Spleen (tissue), 11 donors: Measurements from ENCODE around the gene MYDGF. TPM values are rescaled to one million over a fixed set of nuclear protein-coding genes. Genes with fewer than 3 reads are reported as not detected.

ENCODE experiments used
- DNase-seq: peaks from one replicate; pipeline ENCODE4 v3.0.0-alpha.2; 2020
- H3K27ac ChIP-seq, 8 donors: fragments of 200-600 bp; sonication (generic) in 7 of 8; 1 replicate in 4 of 8; 2 replicates in 4 of 8; pipeline versions ENCODE4 v1.5.0 to v1.8.0; 2016 to 2021; ENCODE audit warnings: inconsistent platforms in 4 of 8, mild to moderate bottlenecking in 4 of 8, moderate library complexity in 1 of 8
- H3K27me3 ChIP-seq, 7 donors: fragments of 200-600 bp; sonication (generic) in 6 of 7; replicated peaks in 1 of 7; 1 replicate in 4 of 7; 2 replicates in 3 of 7; pipeline versions ENCODE4 v1.5.0 to v1.8.0; 2016 to 2021; ENCODE audit warnings: inconsistent platforms in 3 of 7, mild to moderate bottlenecking in 1 of 7
- H3K36me3 ChIP-seq, 6 donors: fragments of 200-600 bp; sonication (generic) in 5 of 6; 1 replicate in 4 of 6; 2 replicates in 2 of 6; pipeline versions ENCODE4 v1.5.0 to v1.8.0; 2016 to 2021; ENCODE audit warnings: inconsistent platforms in 2 of 6
- H3K4me1 ChIP-seq, 6 donors: fragments of 200-600 bp; sonication (generic) in 5 of 6; 1 replicate in 3 of 6; 2 replicates in 3 of 6; pipeline versions ENCODE4 v1.5.0 to v1.8.0; 2016 to 2021; ENCODE audit warnings: inconsistent platforms in 3 of 6
- H3K4me3 ChIP-seq, 8 donors: fragments of 200-600 bp; sonication (generic) in 7 of 8; 1 replicate in 4 of 8; 2 replicates in 4 of 8; pipeline versions ENCODE4 v1.5.0 to v1.8.0; 2016 to 2021; ENCODE audit warnings: inconsistent platforms in 4 of 8, mild to moderate bottlenecking in 4 of 8, moderate library complexity in 2 of 8
- H3K9me3 ChIP-seq, 8 donors: fragments of 200-600 bp; sonication (generic) in 7 of 8; 1 replicate in 4 of 8; 2 replicates in 4 of 8; pipeline versions ENCODE4 v1.5.0 to v1.8.0; 2016 to 2021; ENCODE audit warnings: inconsistent platforms in 4 of 8
- CTCF ChIP-seq, 11 experiments: fragments of 200-600 bp in 7 of 11; fragments of 450-650 bp in 4 of 11; sonication (generic) in 4 of 11; IDR thresholded peaks in 8 of 11; conservative IDR thresholded peaks in 3 of 11; 1 replicate in 7 of 11; 2 replicates in 4 of 11; pipeline versions ENCODE4 v1.4.0 to v1.8.0; 2016 to 2021; ENCODE audit warnings: antibody characterized with exemption in 11 of 11, inconsistent platforms in 4 of 11, mild to moderate bottlenecking in 1 of 11
- POLR2A ChIP-seq, 3 donors: fragments of 450-650 bp; IDR thresholded peaks; one replicate each; pipeline ENCODE4 v1.5.1; 2017; ENCODE audit warnings: antibody characterized with exemption in 3 of 3, mild to moderate bottlenecking in 1 of 3
- POLR2AphosphoS5 ChIP-seq, 3 donors: sonication (generic); formaldehyde crosslinking; IDR thresholded peaks; one replicate each; pipeline ENCODE4 v1.5.1; 2017; ENCODE audit warnings: antibody characterized with exemption in 3 of 3
- WGBS, 5 donors: extraction: QIAGEN DNeasy Blood & Tissue Kit in 3 of 5; methylation state at CpG; one replicate each; pipeline versions ENCODE4 v1.1.5 to v1.1.7; 2013 to 2018; 5-methylcytosine and 5-hydroxymethylcytosine counted together
- intact Hi-C: fragments of 100-400 bp; cut with DNase I; formaldehyde crosslinking; loops from one replicate; pipeline ENCODE4 v1.15.0; 2023; ENCODE audit warnings: low total_unique reads
- polyA plus RNA-seq, 3 donors: library from polyadenylated mRNA; stranded (reverse); fragments of 200-250 nt; gene quantifications; one replicate each; pipeline ENCODE4 v1.2.1, GENCODE V29; 2013
- total RNA-seq, 7 donors: library from RNA; depleted of rRNA in 3 of 7; stranded (reverse); fragments of >200 nt in 3 of 7; fragmentation: NEBNext Ultra II Directional in 4 of 7; extraction: Animal tissue kit (Norgen Biotek cat#: 25700) in 4 of 7; gene quantifications; one replicate each; pipeline versions ENCODE4 v1.1.0 to v1.2.1, GENCODE V29; 2016 to 2021
- donor health status: healthy with polysubstance abuse.
- donor health status: DM: no; HTN: no; CAD: no; lungs with moderate emphysema.
- donor health status: DM: no; HTN: no; CAD: no.
- donor health status: Bipolar disorder and iron deficiency.
- donor health status: healthy.
- donor health status: DM: no; HTN: no; CAD: no.
- donor health status: DM: yes; HTN: yes; CAD: no.

The MYDGF gene
- total and polyA plus RNA-seq, 10 donors: 39.0 to 100 (median 64.4) TPM

GRCh38 chr19:4660181-4660791 is 9.9 kb downstream of the MYDGF start:
- TF ChIP-seq POLR2AphosphoS5 (IDR thresholded peaks at IDR 0.05) (peak in 2 of 3 donors; percentile 32 to 55), POLR2A (IDR thresholded peaks at IDR 0.05) (no peak), CTCF (IDR thresholded peaks at IDR 0.05 in 8 of 11, conservative IDR thresholded peaks at IDR 0.05 in 3 of 11) (peak in 10 of 11 experiments; percentile 3 to 40 (median 30))
- WGBS, 5 donors: 74 to 87% (median 81%) methylated on average over 14 to 15 of the region's 15 CpGs
- no peak for DNase-seq
- H3K4me1 ChIP-seq: peaks cover 0 to 64% (median 4%) of the 10 kb centered on the region in 6 donors
- intact Hi-C loops: no loop called here
- peaks cover 0 to 5% (median 0%) of the 10 kb centered on the region in 8 donors for H3K9me3 ChIP-seq
- peak overlapping the region in 1 of 8 donors; percentile 38 for H3K27ac ChIP-seq
- H3K36me3 ChIP-seq: peaks cover 0 to 99% (median 81%) of the 10 kb centered on the region in 6 donors
- H3K4me3 ChIP-seq: no peak overlapping the region
- no peaks in the 10 kb centered on the region for H3K27me3 ChIP-seq

GRCh38 chr19:4657835-4658234 is 12.3 kb downstream of the MYDGF start:
- TF ChIP-seq POLR2AphosphoS5 (IDR thresholded peaks at IDR 0.05): peak in 1 of 3 donors; percentile 6
- TF ChIP-seq CTCF (IDR thresholded peaks at IDR 0.05 in 8 of 11, conservative IDR thresholded peaks at IDR 0.05 in 3 of 11): no peak
- peaks cover 0 to 5% (median 0%) of the 10 kb centered on the region in 8 donors for H3K9me3 ChIP-seq
- DNase-seq: no peak
- intact Hi-C loops: no loop called here
- H3K4me3 ChIP-seq: no peak overlapping the region
- no peaks in the 10 kb centered on the region for H3K27me3 ChIP-seq
- H3K36me3 ChIP-seq: peaks cover 0 to 100% (median 79%) of the 10 kb centered on the region in 6 donors
- H3K27ac ChIP-seq: peak overlapping the region in 3 of 8 donors; percentile 0 to 38 (median 21)
- H3K4me1 ChIP-seq: peaks cover 0 to 64% (median 14%) of the 10 kb centered on the region in 6 donors
- WGBS, 5 donors: 90 to 100% (median 90%) methylated on average over 3 to 8 of the region's 8 CpGs

GRCh38 chr19:4657262-4657661 is 12.9 kb downstream of the MYDGF start:
- no peak for DNase-seq
- WGBS, 5 donors: 68 to 80% (median 72%) methylated on average over 14 of the region's 14 CpGs
- Histone ChIP-seq H3K9me3 (peaks cover 0 to 5% (median 0%) of the 10 kb centered on the region in 8 donors), H3K27ac (peak overlapping the region in 3 of 8 donors; percentile 0 to 38 (median 21)), H3K4me3 (no peak overlapping the region), H3K4me1 (peaks cover 0 to 64% (median 14%) of the 10 kb centered on the region in 6 donors), H3K27me3 (no peaks in the 10 kb centered on the region), H3K36me3 (peaks cover 0 to 100% (median 77%) of the 10 kb centered on the region in 6 donors)
- intact Hi-C loops: no loop called here
- TF ChIP-seq CTCF (IDR thresholded peaks at IDR 0.05 in 8 of 11, conservative IDR thresholded peaks at IDR 0.05 in 3 of 11) (no peak), POLR2AphosphoS5 (IDR thresholded peaks at IDR 0.05) (peak in 2 of 3 donors; percentile 40 to 65), POLR2A (IDR thresholded peaks at IDR 0.05) (no peak)

DNA sequence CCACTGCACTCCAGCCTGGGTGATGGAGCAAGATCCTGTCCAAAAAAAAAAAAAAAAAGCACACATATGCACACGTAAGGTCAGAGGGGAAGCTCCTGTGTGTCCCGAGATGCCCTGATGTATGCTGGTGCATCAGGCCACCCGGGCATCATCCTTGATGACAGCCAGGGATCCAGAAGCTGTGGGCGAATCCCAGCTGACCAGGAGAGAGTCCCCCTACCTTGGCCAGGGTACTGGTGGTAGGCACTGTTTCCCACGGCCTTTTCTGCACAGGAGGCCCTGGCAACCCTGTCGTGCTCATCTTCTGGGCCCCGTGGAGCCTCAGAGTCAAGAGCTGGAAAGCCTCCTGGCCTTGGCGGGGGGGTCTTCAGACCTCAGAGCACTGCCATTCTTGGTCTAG is 14.0 kb downstream of the MYDGF start:
- Histone ChIP-seq H3K9me3 (peaks cover 0 to 5% (median 0%) of the 10 kb centered on the region in 8 donors), H3K4me3 (no peak overlapping the region), H3K27me3 (no peaks in the 10 kb centered on the region), H3K36me3 (peaks cover 0 to 100% (median 74%) of the 10 kb centered on the region in 6 donors), H3K27ac (no peak overlapping the region), H3K4me1 (peaks cover 0 to 57% (median 14%) of the 10 kb centered on the region in 6 donors)
- TF ChIP-seq CTCF (IDR thresholded peaks at IDR 0.05 in 8 of 11, conservative IDR thresholded peaks at IDR 0.05 in 3 of 11) (no peak), POLR2AphosphoS5 (IDR thresholded peaks at IDR 0.05) (peak; percentile 36 to 58 (median 37)), POLR2A (IDR thresholded peaks at IDR 0.05) (no peak)
- WGBS, 5 donors: 58 to 88% (median 75%) methylated on average over 3 to 8 of the region's 8 CpGs
- no peak for DNase-seq
- intact Hi-C loops: no loop called here
